Stimulated activated CD8-positive, alpha-beta memory T cell treated with anti-CD3 and anti-CD28 coated beads, Interleukin-7, amount 100 ng/mL, for 24 hours (primary cell): ENCODE measurements around the gene THOC6.

Experiments used
- DNase-seq: peaks from one replicate; pipeline ENCODE4 v3.0.0-alpha.2; 2020; ENCODE audit warnings: low read depth

The THOC6 gene

DNA sequence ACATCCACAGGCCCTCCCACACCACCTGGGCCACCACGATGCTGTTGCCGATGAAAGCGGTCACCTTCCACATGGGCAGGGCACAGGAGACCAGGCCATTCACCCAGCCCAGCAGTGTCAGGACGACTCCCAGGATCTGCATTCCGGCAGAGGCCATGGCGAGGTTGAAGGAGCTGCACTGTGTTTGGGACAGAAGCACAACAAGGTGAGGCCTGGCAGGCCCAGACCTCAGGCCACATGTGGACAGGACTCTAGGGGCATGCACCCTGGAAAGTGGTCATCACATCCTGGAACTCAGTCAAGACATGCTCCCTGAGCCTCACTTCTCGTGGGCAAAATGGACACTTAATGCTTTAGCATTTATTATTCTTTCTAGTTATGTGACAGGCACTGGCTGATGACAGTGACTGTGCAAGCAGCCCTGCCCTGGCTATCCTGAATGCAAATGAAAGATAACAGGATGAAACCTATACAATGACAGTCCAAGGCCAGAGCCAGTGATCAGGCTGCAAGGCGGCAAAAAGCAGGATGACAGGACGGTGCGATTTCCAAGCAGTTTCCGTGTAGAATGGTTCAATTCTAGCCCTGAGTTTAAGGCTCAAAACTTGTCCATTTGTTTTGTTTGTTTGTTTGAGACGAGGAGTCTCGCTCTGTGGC lies 7.8 kb upstream of the THOC6 start:
- DNase-seq = no peak

DNA sequence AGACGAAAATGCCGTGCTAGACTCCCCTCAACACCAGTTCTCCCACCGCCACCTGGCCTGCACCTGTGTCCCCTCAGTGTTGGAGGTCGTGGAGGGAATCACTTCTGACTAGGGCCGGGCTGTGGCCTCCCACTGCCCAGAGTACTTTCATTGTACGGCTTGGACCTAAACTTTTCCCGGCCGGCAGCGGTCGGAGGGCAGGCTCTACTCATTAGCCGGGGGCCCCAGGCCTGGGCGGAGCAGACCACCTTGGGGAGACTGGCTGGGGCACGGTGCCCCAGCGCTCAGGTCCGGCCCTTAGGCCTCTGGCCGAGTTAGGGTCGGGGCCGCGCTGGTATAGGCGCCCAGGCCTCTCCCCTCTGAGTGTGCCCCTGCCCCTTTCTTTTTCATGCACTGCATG lies 6.5 kb upstream of the THOC6 start:
- no peak for DNase-seq

DNA sequence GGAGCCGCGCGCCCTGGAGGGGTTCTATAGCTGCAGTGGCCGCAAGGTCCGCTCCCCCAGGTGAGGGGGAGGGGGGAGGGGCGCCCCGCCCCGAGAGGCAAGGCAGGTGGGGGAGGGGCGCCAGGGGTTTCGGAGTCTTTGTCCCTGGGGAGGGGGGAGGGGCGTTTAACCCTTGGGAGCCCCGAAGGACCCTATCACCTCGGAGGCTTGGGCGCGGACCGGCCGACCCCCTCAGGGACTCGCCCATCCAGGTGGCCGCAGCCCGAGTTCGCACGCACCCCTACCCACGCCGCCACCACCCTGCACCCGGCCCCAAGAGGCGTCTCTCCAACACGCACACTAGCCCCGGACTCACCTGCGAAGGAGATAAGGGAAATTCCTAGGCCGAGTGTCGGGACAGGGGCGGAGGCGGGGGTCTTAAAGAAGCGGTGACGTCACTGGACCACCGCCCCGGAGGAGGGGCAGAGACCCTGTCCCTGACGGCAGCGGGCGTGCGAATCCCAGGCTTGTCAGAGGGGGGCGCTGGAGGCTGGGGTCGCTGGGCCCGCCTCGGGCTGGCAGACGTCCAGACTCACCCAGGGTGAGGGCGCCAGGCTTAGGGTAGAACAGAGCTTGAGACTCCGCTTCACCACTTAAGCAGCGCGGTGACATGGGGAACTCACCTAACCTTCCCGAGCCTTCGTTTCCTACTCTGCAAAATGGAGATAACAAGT lies 5.9 kb upstream of the THOC6 start, which contains the start of gene CLDN6:
Gene CLDN6, minus strand, starts transcription at position 390 of the 713 bp plus-strand sequence. CDS start 2,162 bp downstream, outside the sequence.
- no peak for DNase-seq

DNA sequence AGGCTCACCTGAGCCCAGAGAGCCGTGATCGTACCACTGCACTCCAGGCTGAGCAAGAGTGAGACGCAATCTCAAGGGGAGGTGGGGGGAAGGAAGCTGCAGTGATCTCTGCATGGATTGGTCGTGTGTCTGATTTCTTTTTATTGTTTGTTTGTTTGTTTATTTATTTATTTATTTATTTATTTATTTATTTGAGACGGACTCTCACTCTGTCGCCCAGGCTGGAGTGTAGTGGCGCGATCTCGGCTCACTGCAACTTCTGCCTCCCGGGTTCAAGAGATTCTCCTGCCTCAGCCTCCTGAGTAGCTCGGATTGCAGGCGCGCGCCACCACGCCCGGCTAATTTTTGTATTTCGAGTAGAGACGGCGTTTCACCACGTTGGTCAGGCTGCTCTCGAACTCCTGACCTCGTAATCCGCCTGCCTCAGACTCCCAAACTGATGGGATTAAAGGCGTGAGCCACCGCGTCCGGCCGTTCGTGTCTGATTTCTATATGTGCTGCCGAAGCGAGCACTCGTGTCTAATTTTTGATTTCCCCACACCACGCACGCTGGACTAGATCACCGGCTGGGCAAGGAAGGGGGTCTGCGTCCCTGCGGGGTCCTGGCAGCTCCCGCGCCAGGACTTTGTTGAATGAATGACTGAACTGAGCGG lies 4.1 kb upstream of the THOC6 start:
- no peak for DNase-seq

DNA sequence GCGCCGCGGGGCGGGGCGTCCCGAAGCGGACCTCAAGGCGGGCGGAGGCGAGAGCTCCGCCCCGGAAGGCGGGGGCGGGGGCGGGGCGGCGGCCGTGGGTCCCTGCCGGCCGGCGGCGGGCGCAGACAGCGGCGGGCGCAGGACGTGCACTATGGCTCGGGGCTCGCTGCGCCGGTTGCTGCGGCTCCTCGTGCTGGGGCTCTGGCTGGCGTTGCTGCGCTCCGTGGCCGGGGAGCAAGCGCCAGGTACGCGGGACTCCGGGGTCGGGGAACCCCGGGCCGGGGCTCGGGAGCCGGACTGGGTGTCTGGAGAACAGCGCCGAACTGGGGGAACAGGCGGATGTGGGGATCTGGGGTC lies 3.6 kb upstream of the THOC6 start, which contains the start of gene TNFRSF12A:
Gene TNFRSF12A, plus strand, starts transcription at position 122 of the 357 bp plus-strand sequence. Its CDS starts 30 bp downstream, at position 152.
- no peak for DNase-seq

DNA sequence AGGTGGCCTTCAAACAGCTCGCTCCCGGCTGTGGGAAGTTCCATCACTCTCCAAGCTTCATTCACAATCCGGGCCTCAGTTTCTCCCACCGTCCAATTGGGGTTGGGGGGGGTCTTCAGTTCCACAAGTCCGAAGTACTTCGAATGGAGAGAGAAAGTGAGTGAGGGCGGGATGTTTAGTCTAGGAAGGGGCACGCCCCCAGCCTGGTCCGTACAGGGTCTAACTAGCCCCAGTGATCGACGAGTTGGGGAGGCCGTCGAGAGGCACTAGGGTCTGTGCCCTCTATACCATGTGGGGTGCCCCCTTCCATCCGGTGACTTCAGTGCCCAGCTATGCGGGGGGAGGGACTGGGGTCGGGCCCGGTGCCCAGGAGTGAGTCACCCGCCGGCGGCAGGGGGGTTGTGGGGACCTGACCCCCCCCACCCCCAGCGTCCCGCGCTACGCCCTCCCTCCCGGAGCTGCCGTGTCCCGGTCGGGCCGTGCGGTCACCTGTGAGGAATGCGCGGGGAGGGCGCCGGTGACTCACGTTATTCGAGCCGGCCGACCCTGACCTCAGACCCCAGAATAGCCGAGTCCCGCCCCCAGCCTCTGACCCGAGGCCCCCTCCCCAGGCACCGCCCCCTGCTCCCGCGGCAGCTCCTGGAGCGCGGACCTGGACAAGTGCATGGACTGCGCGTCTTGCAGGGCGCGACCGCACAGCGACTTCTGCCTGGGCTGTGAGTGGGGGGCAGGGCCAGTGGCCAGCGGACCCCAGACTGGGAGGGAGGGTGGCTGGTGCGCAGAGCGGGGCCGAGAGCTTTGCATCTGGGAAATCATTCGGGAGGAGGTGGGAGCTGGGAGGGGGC lies 3.0 kb upstream of the THOC6 start:
- DNase-seq = no peak

DNA sequence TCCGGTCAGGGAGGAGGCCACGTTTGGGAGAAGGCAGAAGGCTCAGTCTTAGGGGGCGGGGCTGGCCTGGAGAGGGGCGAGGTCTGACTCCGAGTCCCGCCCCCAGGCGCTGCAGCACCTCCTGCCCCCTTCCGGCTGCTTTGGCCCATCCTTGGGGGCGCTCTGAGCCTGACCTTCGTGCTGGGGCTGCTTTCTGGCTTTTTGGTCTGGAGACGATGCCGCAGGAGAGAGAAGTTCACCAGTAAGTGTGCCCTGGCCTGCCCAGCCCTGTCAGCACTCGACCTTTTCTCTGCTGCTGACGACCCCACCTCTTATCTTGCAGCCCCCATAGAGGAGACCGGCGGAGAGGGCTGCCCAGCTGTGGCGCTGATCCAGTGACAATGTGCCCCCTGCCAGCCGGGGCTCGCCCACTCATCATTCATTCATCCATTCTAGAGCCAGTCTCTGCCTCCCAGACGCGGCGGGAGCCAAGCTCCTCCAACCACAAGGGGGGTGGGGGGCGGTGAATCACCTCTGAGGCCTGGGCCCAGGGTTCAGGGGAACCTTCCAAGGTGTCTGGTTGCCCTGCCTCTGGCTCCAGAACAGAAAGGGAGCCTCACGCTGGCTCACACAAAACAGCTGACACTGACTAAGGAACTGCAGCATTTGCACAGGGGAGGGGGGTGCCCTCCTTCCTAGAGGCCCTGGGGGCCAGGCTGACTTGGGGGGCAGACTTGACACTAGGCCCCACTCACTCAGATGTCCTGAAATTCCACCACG lies 2.2 kb upstream of the THOC6 start:
- DNase-seq = peak; percentile 64

DNA sequence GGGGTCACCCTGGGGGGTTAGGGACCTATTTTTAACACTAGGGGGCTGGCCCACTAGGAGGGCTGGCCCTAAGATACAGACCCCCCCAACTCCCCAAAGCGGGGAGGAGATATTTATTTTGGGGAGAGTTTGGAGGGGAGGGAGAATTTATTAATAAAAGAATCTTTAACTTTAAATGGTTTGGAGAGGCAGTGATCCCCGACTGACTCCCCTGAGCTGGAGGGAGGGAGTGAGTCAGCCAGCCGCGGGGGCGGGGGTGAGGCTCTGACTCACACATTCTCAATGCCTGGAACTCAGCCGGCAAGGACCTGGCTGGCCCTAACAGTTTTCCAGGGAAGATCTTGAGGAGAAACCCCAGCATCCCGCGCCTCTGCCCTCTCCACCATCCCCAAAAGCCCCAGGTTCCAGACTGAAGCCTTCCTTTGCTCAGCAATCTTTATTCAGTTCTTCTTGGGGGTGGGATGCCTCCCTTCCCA lies 1.6 kb upstream of the THOC6 start:
- DNase-seq = peak; percentile 78

DNA sequence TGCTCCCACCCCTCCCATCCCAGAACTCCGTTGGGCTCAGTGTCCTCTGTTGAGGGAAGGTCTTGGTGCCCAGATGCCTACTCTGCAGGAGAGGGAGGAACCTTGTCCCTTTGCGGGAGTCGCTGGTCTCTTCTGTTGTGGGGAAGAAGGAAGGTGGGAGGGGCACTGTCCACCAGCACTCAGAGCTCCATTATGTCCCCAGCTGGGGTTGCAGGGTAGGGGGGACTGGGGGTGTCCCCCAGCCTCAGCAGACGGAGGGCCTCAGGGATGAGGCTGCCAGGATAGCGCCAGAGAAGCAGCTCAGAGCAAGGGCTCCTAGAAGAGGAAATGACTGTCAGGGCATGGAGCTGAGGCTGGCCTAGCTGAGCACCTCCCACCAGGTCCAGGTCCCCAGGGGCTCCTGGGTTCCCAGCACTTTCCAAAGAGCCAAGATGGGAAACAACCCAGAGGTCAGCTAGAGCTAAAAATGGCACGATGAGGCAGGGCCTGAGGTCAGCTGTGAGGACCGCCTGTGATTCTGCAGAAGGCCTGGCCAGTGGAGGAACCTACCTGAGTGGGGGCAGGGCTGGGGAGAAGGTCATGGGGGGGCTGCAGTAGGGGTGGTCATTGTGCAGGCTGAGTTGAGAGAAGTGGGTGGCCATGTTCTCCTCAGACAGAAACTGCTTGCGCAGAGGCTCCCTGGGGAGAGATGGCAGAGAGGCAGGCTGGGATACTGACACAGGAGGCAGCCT lies 986 bp upstream of the THOC6 start:
- no peak for DNase-seq

DNA sequence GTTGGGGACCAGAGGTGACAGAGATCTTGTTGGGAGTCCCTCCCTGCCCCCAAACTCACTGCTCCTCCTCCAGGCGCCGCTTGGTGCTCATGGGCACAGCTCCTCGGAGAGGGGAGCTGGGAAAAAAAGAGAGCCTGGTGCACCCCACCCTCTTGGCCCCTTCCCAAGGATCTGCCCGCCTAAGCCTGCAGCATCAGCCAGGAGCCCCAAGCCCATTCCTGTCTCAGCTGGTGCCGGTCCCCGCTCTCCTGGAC lies 493 bp upstream of the THOC6 start:
- DNase-seq = no peak

DNA sequence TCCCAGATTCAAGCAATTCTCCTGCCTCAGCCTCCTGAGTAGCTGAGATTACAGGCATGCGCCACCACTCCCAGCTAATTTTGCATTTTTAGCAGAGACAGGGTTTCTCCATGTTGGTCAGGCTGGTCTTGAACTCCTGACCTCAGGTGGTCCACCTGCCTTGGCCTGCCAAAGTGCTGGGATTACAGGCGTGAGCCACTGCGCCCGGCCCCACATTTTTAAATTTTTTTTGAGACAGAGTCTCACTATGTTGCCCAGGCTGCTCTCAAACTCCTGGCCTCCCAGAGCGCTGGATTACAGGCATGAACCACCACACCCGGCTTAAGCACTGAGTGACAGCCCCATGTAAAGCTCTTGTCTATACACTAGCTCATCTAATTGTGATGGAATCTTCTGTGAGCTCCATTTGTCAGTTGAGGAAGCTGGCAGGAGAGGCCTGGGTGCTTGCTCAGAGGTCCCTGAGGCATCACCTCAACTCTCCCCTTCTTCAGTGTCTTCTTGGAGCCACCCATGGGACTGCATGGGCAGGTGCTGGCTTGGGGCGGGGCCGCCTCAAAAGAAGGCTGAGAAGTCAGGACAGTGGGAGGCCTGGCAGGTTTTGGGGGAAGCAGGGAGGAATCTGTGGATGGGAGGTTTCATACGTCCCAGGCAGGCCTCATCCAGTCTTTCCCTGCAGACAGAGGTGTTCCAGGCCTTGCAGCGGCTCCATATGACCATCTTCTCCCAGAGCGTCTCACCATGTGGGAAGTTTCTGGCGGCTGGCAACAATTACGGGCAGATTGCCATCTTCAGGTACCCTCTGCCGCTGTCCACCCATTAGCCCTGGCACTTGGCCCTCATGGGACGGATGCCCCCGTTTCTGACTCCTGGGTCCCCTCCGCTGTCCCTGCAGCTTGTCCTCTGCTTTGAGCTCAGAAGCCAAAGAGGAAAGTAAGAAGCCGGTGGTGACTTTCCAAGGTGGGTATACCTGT lies 1.5 kb downstream of the THOC6 start:
- no peak for DNase-seq

DNA sequence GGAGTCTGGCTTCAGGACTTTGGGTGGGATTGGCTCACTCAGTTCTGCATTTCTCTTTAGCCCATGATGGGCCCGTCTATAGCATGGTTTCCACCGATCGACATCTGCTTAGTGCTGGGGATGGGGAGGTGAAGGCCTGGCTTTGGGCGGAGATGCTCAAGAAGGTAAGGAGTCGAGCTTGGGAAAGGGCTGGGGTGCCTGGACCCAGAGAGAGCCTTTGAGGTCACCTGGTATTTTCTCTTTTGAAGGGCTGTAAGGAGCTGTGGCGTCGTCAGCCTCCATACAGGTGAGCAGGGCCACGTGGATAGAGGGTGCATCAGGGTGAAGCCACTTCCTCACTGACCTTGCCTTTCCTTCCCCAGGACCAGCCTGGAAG lies 2.2 kb downstream of the THOC6 start:
- no peak for DNase-seq

DNA sequence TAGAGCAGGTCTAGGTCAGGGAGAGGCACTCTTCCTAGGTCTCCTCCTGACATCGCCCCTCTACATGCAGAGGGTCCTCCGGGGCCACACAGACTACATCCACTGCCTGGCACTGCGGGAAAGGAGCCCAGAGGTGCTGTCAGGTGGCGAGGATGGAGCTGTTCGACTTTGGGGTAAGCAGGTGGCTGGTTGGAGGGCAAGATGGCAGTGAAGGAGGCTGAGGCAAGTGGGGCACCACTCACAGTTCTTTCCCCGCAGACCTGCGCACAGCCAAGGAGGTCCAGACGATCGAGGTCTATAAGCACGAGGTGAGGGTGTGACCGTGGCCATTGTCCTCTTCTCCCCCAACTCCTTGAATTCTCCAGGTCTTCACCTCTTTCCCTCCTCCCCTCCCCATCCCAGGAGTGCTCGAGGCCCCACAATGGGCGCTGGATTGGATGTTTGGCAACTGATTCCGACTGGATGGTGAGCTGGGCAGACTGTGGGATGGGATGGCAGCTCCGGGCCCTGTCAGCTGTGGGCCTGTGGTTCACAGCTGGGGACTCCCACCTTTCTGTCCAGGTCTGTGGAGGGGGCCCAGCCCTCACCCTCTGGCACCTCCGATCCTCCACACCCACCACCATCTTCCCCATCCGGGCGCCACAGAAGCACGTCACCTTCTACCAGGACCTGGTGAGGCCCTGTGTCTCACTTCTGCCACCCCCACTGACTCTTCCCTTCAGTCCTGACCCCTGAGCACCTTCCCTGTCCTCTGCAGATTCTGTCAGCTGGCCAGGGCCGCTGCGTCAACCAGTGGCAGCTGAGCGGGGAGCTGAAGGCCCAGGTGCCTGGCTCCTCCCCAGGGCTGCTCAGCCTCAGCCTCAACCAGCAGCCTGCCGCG lies 3.0 kb downstream of the THOC6 start:
- DNase-seq = no peak

DNA sequence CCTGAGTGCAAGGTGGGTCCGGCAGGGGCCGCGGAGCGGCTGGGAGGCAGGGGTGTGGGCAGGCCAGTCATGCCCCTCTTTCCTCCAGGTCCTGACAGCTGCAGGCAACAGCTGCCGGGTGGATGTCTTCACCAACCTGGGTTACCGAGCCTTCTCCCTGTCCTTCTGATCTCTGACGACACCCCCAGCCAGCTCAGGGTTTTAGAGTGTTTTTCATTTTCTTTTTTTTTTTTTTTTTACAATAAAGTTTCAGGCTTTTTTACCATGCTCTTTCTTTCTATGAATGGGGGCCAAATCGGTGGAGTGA lies 3.6 kb downstream of the THOC6 start:
- no peak for DNase-seq

DNA sequence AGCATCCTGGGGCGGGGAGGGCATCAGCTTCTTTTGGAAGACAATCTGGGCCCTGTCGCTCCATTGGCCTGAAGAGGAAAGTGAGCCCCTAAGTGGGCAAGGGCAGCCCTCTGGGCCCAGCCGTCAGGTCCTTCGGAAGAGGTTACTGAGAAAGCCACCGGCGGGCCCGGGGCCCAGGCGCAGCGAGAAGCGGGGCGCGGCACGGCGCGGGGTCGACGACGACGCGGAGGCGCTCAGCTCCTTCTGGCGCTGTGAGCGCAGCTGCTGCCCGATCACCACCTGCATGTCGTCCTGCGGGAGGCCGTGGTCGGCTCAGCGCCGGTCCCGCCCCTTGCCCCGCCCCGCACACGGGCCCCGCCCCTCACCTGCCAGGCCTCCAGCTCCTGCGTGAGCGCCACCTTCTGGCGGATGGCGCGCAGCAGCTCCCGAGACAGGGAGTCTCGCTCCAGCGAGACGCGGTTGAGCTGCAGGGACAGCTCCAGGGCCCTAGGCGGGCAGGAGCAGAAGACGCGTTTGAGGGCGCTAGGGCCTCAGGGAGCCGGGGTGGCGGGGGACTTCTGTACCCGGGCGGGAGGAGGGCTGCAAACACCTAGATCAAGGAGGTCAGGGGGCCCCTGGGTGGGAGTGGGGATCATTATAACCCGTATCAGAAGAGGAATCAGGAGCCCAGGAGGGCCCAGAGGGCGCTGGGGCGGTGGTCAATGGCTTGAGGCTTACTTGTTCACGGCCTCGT lies 4.3 kb downstream of the THOC6 start:
- DNase-seq = peak; percentile 74

DNA sequence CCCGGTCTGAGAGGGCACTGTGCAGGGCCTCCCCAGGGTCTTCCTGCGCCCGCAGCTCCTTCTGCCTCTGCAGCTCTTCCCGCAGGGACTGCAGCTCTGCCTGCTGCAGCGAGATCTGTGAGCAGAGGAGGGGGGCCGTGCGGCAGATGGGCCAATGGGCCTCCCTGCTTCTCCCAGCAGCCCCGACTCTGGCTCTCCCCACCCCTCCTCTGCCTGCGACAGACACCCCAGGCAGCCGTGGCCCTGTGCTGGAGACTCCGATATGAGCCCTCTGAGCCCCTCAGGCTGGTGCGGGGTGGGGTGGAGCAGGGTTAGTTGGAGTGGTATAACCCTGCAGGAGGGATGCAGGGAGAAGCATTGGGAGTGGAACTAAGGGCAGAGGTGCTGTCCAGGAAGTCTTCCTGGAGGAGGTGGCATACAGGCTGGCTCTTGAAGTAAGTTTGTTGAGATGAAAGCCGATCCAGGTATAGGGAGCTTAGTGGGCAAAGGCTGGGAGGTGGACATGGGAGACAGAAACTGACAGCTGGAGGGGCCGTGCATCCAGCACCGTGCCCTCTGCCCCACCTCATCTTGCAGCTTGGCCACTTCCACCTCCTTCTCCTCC lies 5.0 kb downstream of the THOC6 start:
- DNase-seq = no peak

DNA sequence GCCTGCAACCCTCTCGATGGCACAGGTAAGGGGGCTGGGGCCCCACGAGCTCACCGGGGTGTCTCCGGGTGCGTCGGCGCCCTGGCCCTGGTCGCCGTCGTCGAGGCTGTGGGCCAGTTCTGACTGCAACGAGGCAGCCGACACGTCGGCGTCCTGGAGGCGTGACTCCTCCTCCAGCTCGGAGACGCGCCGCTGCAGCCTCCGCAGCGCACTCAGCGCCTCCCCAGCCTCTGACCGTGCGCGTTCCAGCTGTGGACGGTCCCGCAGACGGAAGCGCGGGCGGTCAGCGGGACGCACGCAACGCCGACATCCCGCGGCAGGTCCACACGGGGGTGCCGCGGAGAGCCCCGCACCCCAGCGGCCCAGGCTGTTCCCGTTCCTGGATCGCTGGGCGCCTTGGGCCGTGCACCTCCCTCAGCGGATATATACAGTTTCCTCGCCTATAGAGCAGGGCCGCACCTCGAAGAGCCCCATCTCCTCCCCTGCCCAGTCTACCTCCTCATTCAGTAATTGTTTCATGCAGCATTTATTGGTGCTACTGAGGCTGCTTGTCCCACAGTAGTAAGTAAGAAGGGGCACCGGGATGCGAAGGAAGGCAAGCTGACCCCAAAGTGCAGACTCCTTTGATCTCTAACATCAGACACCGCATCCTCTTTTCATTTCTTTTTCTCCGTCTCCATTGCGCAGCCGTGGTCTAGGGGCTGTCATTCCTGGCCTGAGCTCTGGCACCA lies 5.8 kb downstream of the THOC6 start:
- DNase-seq = no peak
